K562 (cell line): Measurements from ENCODE around the gene ARHGAP18. TPM values are rescaled to one million over a fixed set of nuclear protein-coding genes. Genes with fewer than 3 reads are reported as not detected.

Experiments used
- ARID1B ChIP-seq: fragments of 450-650 bp; IDR thresholded peaks from 2 replicates; pipeline ENCODE4 v1.6.1; 2016; ENCODE audit warnings: antibody characterized with exemption, mild to moderate bottlenecking, inconsistent platforms
- ATF6 ChIP-seq: sonication (generic); formaldehyde crosslinking; IDR thresholded peaks from 2 replicates; pipeline ENCODE4 v1.4.0; 2020; ENCODE audit warnings: mild to moderate bottlenecking, missing genetic modification reagents
- ATF7 ChIP-seq: fragments of 450-650 bp; IDR thresholded peaks from 2 replicates; pipeline ENCODE4 v1.7.1; 2014; ENCODE audit warnings: mild to moderate bottlenecking, moderate library complexity
- DDX20 ChIP-seq: fragments of 450-650 bp; IDR thresholded peaks from 2 replicates; pipeline ENCODE4 v1.6.1; 2016; ENCODE audit warnings: missing genetic modification characterization, low read depth, mild to moderate bottlenecking, missing compliant biosample characterization, moderate library complexity
- ELK1 ChIP-seq: sonication (generic); formaldehyde crosslinking; IDR thresholded peaks from 2 replicates; pipeline ENCODE4 v1.8.1; 2022; ENCODE audit warnings: missing genetic modification reagents
- ELK3 ChIP-seq: fragments of 450-650 bp; formaldehyde crosslinking; IDR thresholded peaks from 2 replicates; pipeline ENCODE4 v1.4.0; 2020; ENCODE audit warnings: mild to moderate bottlenecking
- IFI16 ChIP-seq: fragments of 250-450 bp; sonication (Bioruptor Pico); IDR thresholded peaks from 2 replicates; pipeline ENCODE4 v2.1.2; 2022; ENCODE audit warnings: mild to moderate bottlenecking, inconsistent platforms
- MAX ChIP-seq: sonication (generic); formaldehyde crosslinking; IDR thresholded peaks from 2 replicates; pipeline ENCODE4 v1.9.0; 2022; ENCODE audit warnings: mild to moderate bottlenecking, missing genetic modification reagents
- MTF1 ChIP-seq: fragments of 250-450 bp; sonication (Bioruptor Pico); IDR thresholded peaks from 2 replicates; pipeline ENCODE4 v1.9.0; 2021; ENCODE audit warnings: moderate library complexity, mild to moderate bottlenecking, inconsistent platforms, borderline replicate concordance
- NFIX ChIP-seq: fragments of 250-450 bp; sonication (Bioruptor Pico); IDR thresholded peaks from 2 replicates; pipeline ENCODE4 v1.4.0; 2020; ENCODE audit warnings: low read depth, mild to moderate bottlenecking, moderate library complexity
- NRF1 ChIP-seq, 2 experiments: fragments of 450-650 bp; IDR thresholded peaks in 1 of 2; conservative IDR thresholded peaks in 1 of 2; 2 replicates each; pipeline ENCODE4 v1.6.1; 2014; ENCODE audit warnings: mild to moderate bottlenecking in 2 of 2
- POLR3A ChIP-seq: IDR thresholded peaks from 2 replicates; pipeline ENCODE4 v1.6.1; 2011; ENCODE audit warnings: borderline replicate concordance, mild to moderate bottlenecking, moderate library complexity; ENCODE audit not compliant: insufficient read length, insufficient read depth; ENCODE audit errors: extremely low read depth
- PTBP1 ChIP-seq: fragments of 200-400 bp; formaldehyde crosslinking; IDR thresholded peaks from 2 replicates; pipeline ENCODE4 v1.6.1; 2017; ENCODE audit warnings: low read depth, low read length
- RBBP5 ChIP-seq: fragments of 200-600 bp; sonication (generic); IDR thresholded peaks from 2 replicates; pipeline ENCODE4 v1.6.1; 2012; ENCODE audit warnings: borderline replicate concordance, mild to moderate bottlenecking, low read length, control low read depth, inconsistent platforms; ENCODE audit not compliant: insufficient read depth, poor library complexity, severe bottlenecking
- SETDB1 ChIP-seq: IDR thresholded peaks from one replicate; pipeline ENCODE4 v1.6.1; 2012; ENCODE audit warnings: low read length, control low read depth, inconsistent platforms
- SFPQ ChIP-seq: fragments of 200-400 bp; formaldehyde crosslinking; IDR thresholded peaks from 2 replicates; pipeline ENCODE4 v1.6.1; 2017; ENCODE audit warnings: mild to moderate bottlenecking, low read depth, low read length, moderate library complexity
- ZBTB7A ChIP-seq: IDR thresholded peaks from 2 replicates; pipeline ENCODE4 v1.6.1; 2011; ENCODE audit warnings: low read depth, mild to moderate bottlenecking, low read length, moderate library complexity, borderline replicate concordance; ENCODE audit not compliant: control insufficient read depth
- ZFP30 ChIP-seq: fragments of 250-450 bp; sonication (Bioruptor Pico); IDR thresholded peaks from 2 replicates; pipeline ENCODE4 v1.8.0; 2022; ENCODE audit warnings: moderate library complexity, mild to moderate bottlenecking, inconsistent platforms, borderline replicate concordance
- ZNF124 ChIP-seq: sonication (generic); formaldehyde crosslinking; IDR thresholded peaks from 2 replicates; pipeline ENCODE4 v1.8.1; 2022; ENCODE audit warnings: missing genetic modification reagents
- ZNF263 ChIP-seq: sonication (generic); formaldehyde crosslinking; IDR thresholded peaks from 2 replicates; pipeline ENCODE4 v1.8.0; 2022; ENCODE audit warnings: mild to moderate bottlenecking, missing genetic modification reagents, borderline replicate concordance
- ZNF282 ChIP-seq: sonication (generic); formaldehyde crosslinking; IDR thresholded peaks from 2 replicates; pipeline ENCODE4 v1.8.1; 2023; ENCODE audit warnings: missing genetic modification reagents
- polyA plus RNA-seq, 8 experiments: library from polyadenylated mRNA; depleted of rRNA in 4 of 8; stranded (reverse) in 5 of 8; unstranded in 3 of 8; fragments of >200 nt; fragmentation: Nextera tagmentation in 2 of 8; fragmentation: Illumina TruSeq in 1 of 8; extraction: Ambion mirVana in 2 of 8; extraction: Trizol in 1 of 8; gene quantifications; 2 replicates each; pipeline versions ENCODE4 v1.2.1 to v1.2.3, GENCODE V29; 2011 to 2014; ENCODE audit warnings: inconsistent platforms in 1 of 8, missing spikeins in 1 of 8
- total RNA-seq, 7 experiments: library from RNA; depleted of rRNA in 6 of 7; stranded (reverse); fragments of >200 nt in 6 of 7; fragmentation: Illumina TruSeq in 2 of 7; extraction: Trizol in 2 of 7; gene quantifications; 2 replicates each; pipeline versions ENCODE4 v1.2.1 to v1.2.3, GENCODE V29; 2011 to 2021; ENCODE audit warnings: low replicate concordance in 1 of 7

The ARHGAP18 gene
- total and polyA plus RNA-seq, 9 of the 15 experiments (the other 6 are each of a cell fraction or from before 2014, with no cell fraction given): 13.3 to 29.7 (median 21.1) TPM

- TF ChIP-seq IFI16 (no peak), DDX20 (no peak), POLR3A (no peak), MTF1 (no peak), ATF6 (CRISPR knock-in tag) (0 out of 2 replicates have a peak, but pooled peaks have one; percentile 21), ATF7 (no peak), RBBP5 (no peak), ZNF282 (CRISPR knock-in tag) (no peak), ARID1B (peak; percentile 75), SFPQ (no peak), ZBTB7A (no peak), NFIX (no peak), PTBP1 (no peak), ZNF263 (CRISPR knock-in tag) (no peak), NRF1 (conservative IDR thresholded peaks at IDR 0.05 in 1 of 2, IDR thresholded peaks at IDR 0.05 in 1 of 2) (no peak), SETDB1 (no peak), MAX (CRISPR knock-in tag) (no peak), ELK1 (CRISPR knock-in tag) (no peak), ZFP30 (CRISPR knock-in tag) (no peak), ELK3 (no peak), ZNF124 (CRISPR knock-in tag) (no peak)
Observed at GRCh38 chr6:129677620-129678325, 32.2 kb downstream of the ARHGAP18 start (continued).
